ENCODE results near the gene DAND5. TPM values are rescaled to one million over a fixed set of nuclear protein-coding genes. Genes with fewer than 3 reads are reported as not detected.

The DAND5 gene
- total RNA-seq, 3 donors from 2014 or later (not counting 1 experiment from before 2014, with no cell fraction given), result not detected

- no peaks in the 10 kb centered on the region for H3K36me3 Mint-ChIP-seq
- no peak overlapping the region for H3K27ac Mint-ChIP-seq
- no peak for TF ChIP-seq CTCF (IDR thresholded peaks at IDR 0.05)
- 96% methylated on average over 25 of the region's 25 CpGs for WGBS (ENCODE audit: insufficient coverage)
- no peaks in the 10 kb centered on the region for H3K9me3 Mint-ChIP-seq
- ATAC-seq (no peak), DNase-seq (no peak)
- H3K27me3 Mint-ChIP-seq (ENCODE audit: low read depth in 2 of 2), result peaks cover 19 to 35% of the 10 kb centered on the region in 2 donors
- Histone ChIP-seq H3K9me3 (ENCODE audit: control insufficient read depth, insufficient read depth, low read length) (no peaks in the 10 kb centered on the region), H3K27ac (ENCODE audit: low read length) (no peak overlapping the region), H3K4me3 (ENCODE audit: low read length) (no peak overlapping the region), H3K36me3 (ENCODE audit: control insufficient read depth, insufficient read depth, low read length) (no peaks in the 10 kb centered on the region), H3K27me3 (ENCODE audit: control insufficient read depth, insufficient read depth, low read length) (peaks cover 5% of the 10 kb centered on the region), H3K4me1 (ENCODE audit: control insufficient read depth, insufficient read depth, low read length) (peaks cover 12% of the 10 kb centered on the region)
- peak overlapping the region; percentile 2 for H3K4me3 Mint-ChIP-seq
- peaks cover 6 to 11% of the 10 kb centered on the region in 2 donors for H3K4me1 Mint-ChIP-seq
- intact Hi-C loops (cut with micrococcal nuclease), result no loop called here
Observed at GRCh38 chr19:12997179-12997966, 28.0 kb downstream of the DAND5 start.

- Histone ChIP-seq H3K27ac (ENCODE audit: low read length) (no peak overlapping the region), H3K4me1 (ENCODE audit: control insufficient read depth, insufficient read depth, low read length) (peaks cover 12% of the 10 kb centered on the region), H3K27me3 (ENCODE audit: control insufficient read depth, insufficient read depth, low read length) (peaks cover 5% of the 10 kb centered on the region), H3K36me3 (ENCODE audit: control insufficient read depth, insufficient read depth, low read length) (no peaks in the 10 kb centered on the region), H3K4me3 (ENCODE audit: low read length) (no peak overlapping the region), H3K9me3 (ENCODE audit: control insufficient read depth, insufficient read depth, low read length) (no peaks in the 10 kb centered on the region)
- no peaks in the 10 kb centered on the region for H3K9me3 Mint-ChIP-seq
- no peak overlapping the region for H3K27ac Mint-ChIP-seq
- TF ChIP-seq CTCF (IDR thresholded peaks at IDR 0.05), result no peak
- 92% methylated on average over 31 of the region's 32 CpGs for WGBS (ENCODE audit: insufficient coverage)
- peak overlapping the region; percentile 2 for H3K4me3 Mint-ChIP-seq
- peaks cover 6 to 11% of the 10 kb centered on the region in 2 donors for H3K4me1 Mint-ChIP-seq
- ATAC-seq (no peak), DNase-seq (no peak)
- peaks cover 19 to 38% of the 10 kb centered on the region in 2 donors for H3K27me3 Mint-ChIP-seq (ENCODE audit: low read depth in 2 of 2)
- intact Hi-C loops (cut with micrococcal nuclease), result no loop called here
- no peaks in the 10 kb centered on the region for H3K36me3 Mint-ChIP-seq
Observed at GRCh38 chr19:12997967-12998940, 28.9 kb downstream of the DAND5 start.

- 96% methylated on average over 19 of the region's 19 CpGs for WGBS (ENCODE audit: insufficient coverage)
- H3K4me3 Mint-ChIP-seq, result no peak overlapping the region
- no peaks in the 10 kb centered on the region for H3K9me3 Mint-ChIP-seq
Observed at GRCh38 chr19:13001166-13001501, 31.8 kb downstream of the DAND5 start.

More at GRCh38 chr19:13001166-13001501, 31.8 kb downstream of the DAND5 start:
- TF ChIP-seq CTCF (IDR thresholded peaks at IDR 0.05), result no peak
- Mint-ChIP-seq H3K4me1 (peaks cover 0 to 1% of the 10 kb centered on the region in 2 donors), H3K27ac (no peak overlapping the region), H3K36me3 (no peaks in the 10 kb centered on the region), H3K27me3 (ENCODE audit: low read depth in 2 of 2) (peaks cover 19 to 34% of the 10 kb centered on the region in 2 donors)
- ATAC-seq, result no peak
- Histone ChIP-seq H3K27me3 (ENCODE audit: control insufficient read depth, insufficient read depth, low read length) (no peaks in the 10 kb centered on the region), H3K27ac (ENCODE audit: low read length) (no peak overlapping the region), H3K9me3 (ENCODE audit: control insufficient read depth, insufficient read depth, low read length) (no peaks in the 10 kb centered on the region), H3K36me3 (ENCODE audit: control insufficient read depth, insufficient read depth, low read length) (no peaks in the 10 kb centered on the region), H3K4me3 (ENCODE audit: low read length) (no peak overlapping the region), H3K4me1 (ENCODE audit: control insufficient read depth, insufficient read depth, low read length) (peaks cover 3% of the 10 kb centered on the region)
- no peak for DNase-seq
- intact Hi-C loops (cut with micrococcal nuclease), result no loop called here
